GM19438 (cell line): ENCODE measurements around the gene SOD3.

Experiments used
- ATAC-seq: cut with Tn5 transposase; IDR thresholded peaks from one replicate; pipeline ENCODE4 v1.9.1; 2021; ENCODE audit warnings: low read depth; ENCODE audit not compliant: unreplicated experiment

Gene SOD3

GRCh38 chr4:24794916-24795665 is at the start of gene SOD3:
Gene SOD3 (plus strand): TSS chr4:24795573. CDS start chr4:24799522, 3,949 bp downstream.
- ATAC-seq = no peak

DNA sequence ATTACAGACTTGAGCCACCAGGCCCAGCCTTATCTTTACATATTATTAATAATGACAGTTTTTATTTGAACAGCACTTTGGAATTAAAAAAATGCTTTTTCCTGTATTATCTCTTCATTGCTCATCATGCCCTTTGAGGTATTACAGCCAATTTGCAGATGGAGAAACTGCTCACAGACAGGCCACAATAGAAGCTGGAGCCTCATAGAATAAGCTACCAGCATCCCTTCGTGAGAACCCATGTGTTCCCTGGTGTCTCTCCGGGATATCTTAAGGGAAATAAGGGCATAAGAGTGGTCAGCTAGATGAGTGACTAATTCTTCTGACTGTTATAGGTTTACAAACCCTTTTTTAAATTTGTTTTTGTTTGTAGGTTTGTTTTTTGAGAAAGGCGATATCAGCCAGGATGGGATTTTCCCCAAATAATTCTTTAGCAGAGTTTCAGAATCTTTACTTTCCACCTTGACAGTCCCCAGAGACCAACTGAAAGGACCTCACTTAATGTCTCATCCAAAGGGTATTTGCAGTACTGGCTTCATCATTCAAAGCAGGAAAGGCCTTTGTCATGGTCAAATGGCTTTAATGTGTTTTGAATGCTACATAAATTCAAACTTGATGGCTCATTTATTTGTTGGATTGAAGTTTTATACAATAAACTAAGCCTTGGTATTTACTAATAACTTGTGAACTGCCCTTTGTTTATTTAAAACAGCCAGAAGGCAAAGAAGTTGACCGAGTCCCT is 48.0 kb upstream of the SOD3 start:
- no peak for ATAC-seq

GRCh38 chr4:24748023-24748422 is 47.4 kb upstream of the SOD3 start:
- no peak for ATAC-seq

DNA sequence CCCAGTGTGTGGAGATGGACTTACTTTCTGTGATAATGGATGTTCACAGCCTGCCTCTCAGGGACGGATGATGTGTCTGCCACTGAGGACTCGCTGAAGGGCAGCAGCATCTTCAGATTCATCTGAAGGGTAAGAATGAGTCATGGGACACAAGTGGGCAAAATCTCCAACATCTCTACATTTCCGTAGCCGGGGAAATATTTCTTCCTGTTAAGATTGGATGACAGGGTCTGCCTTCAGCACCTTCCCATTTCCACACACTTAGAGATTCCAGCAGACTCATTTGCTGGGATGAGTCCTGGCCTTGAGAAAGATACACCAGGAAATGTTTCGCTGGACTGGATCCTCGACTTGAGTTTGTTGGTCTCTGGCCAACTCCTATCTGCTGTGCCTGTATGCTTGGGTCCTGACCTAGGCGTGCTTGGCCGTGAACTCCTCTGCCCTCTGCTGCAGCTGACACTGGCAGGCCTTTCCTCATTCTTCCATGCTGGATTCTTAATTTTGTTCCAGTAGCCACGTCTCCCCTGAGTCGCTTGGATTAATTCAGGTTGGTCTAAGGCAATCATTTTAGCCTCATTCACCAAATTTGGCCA is 46.5 kb upstream of the SOD3 start:
- no peak for ATAC-seq

DNA sequence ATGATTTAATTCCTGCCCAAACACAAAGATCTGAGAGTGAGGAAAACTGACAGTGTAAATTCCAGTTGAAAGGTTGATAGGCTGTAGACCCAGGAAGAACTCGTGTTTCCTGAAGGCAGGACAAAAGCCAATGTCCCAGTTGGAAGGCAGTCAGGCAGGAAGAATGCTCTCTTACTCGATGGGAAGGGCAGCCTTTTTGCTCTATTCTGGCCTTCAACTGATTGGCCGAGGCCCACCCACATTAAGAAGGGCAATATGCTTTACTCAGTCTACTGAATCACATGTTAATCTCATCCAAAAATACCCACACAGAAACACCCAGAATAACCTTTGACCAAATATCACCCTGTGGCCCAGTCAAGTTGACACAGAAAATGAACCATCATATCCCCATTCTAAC is 45.3 kb upstream of the SOD3 start:
- ATAC-seq = no peak

DNA sequence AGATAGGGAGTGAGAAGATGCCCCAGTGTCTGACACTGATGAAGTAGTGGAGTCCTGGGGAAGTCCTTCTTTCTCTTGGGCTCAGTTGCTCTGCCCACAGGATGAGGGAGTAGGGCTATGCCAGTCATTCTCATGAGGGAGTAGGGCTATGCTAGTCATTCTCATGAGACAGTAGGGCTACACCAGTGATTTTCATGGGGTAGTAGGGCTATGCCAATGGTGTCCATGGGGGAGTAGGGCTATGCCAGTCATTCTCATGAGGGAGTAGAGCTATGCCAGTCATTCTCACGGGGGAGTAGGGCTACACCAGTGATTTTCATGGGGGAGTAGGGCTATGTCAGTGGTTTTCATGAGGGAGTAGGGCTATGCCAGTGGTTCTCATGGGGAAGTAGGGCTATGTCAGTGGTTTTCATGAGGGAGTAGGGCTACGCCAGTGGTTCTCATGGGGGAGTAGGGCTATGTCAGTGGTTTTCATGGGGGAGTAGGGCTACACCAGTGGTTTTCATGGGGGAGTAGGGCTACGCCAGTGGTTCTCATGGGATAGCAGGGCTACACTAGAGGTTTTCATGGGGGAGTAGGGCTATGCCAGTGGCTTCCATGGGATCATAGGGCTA is 43.3 kb upstream of the SOD3 start:
- ATAC-seq = no peak

- ATAC-seq = no peak
Observed at GRCh38 chr4:24753519-24753918, 41.9 kb upstream of the SOD3 start.

- ATAC-seq = no peak
Observed at GRCh38 chr4:24754571-24754970, 40.8 kb upstream of the SOD3 start.

GRCh38 chr4:24763631-24764297 is 31.6 kb upstream of the SOD3 start:
- no peak for ATAC-seq

DNA sequence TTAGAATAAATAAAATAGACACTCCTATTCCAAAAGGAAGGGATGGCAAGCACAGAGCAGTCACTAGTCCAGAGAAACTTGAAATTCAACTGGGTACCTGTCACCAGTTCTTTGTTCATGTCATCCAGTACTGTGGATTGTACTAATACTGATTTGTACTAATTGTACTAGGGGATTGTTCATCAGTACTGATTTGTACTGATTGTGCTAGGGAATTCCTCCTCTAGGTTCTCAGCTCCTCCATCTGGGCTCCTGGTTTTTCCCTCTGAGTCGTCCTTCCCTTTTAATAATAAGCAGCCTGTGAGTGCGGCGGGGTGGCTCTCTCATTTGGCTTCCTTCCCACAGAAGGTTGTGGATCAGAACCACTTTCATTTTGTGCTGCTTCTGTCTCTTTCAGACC is 31.0 kb upstream of the SOD3 start:
- ATAC-seq = no peak

DNA sequence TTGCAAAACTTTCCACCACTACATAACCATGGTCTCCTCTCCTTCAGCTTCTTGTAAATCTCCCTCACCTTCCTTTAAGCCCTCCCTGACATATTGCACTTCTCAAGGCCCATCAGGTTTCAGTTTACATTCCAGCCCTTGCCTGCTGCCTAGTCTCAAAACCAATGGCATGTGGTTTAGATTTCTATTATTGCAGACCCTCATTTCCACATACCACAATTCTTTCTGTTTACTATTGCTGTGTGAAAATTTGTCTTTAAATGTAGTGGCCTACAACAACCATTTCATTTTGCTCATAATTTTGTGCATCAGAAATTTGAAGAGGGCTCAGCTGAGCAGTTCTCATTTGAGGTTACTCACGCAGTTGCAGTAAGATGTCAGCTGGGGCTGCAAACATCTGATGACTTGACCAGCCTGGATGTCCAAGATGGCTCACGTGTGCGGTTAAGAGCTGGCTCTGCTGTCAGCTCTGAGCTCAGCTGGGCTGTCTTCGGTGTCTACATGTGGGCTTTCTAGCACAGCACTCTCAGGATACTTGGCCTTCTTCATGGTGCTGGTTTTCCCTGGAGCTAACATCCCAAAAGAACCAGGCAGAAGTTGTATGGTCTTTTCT is 29.9 kb upstream of the SOD3 start:
- ATAC-seq = no peak

DNA sequence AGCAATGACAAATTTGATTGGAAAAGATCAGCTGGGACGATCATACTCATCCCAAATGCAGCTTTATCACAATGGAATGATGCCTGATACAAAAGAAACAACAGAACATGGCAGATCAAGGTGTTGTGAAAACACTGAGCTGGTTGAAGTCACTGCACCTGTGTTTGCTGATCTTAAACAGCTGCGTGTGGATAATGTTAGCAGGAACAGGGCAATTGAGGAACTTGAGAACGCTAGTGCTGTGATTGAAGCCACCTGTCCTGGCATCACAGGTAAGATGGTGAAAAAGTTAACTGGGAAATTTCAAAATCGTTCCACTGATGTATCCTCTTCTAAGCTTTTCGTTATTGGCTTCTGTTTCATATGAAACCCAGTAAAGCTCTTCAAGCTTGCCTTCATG is 27.4 kb upstream of the SOD3 start:
- peak; percentile 19 for ATAC-seq

DNA sequence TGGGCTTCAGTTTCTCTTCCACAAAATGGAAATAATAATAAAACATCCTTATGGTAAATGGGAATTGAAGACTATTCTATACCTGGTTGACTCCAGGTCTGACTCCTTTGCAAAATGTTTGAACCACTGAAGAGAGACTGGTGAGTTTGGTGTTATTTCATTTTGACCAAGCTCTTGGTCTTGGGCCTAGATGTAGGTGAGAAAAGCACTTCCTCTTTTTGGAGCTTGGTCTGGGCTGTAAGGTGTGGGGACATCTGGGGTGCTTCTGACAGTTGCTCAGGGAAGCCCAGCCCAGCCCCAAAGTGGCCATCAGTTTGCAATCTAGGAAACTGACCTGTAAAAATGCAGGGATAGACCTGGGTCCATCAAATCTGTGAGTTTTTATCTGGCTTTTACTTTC is 26.8 kb upstream of the SOD3 start:
- peak; percentile 83 for ATAC-seq

DNA sequence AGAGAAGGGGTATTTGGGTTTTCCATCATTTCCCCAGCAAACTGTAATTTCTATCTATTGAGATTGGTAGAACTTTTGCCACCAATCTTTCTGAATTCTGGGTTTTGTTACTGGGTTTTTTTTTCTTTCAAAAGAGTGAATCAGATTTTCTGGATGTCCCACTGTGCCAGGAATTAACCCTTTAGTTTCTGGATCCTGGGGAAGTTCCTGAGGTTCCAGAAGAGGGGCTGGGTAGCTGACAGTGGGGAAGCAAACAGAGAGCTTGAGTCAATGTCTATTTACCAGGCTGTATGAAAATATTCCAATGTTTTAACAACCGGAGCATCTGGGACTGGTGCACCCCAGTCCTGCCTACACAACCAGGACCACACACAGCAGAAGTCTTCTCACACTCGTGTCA is 25.8 kb upstream of the SOD3 start:
- no peak for ATAC-seq

DNA sequence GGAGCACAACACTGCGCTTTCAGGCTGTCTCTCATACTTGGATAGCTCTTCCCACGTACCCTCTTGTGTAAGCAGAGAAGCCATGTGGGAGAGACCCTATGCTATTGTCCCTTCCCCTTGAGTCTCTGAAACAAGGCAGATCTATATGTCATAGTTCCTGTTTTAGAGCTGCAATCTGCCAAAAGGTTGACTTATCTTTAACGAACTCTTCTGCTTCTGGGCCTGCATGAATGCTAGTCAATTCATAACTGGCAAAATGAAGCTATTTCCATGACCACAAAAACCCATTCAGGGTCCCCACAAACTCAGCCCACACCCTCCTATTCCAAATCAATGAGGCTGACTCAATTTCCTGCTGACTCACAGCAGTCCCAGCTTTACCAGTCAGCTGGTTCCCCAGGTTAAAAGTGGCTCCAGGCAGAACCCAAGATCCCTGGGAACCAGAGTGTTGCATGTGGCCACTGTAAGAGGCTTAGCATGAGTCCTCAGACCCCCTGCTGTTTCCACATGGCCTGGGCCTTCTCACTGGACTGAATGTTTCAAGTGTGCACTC is 25.3 kb upstream of the SOD3 start:
- ATAC-seq = peak; percentile 67

DNA sequence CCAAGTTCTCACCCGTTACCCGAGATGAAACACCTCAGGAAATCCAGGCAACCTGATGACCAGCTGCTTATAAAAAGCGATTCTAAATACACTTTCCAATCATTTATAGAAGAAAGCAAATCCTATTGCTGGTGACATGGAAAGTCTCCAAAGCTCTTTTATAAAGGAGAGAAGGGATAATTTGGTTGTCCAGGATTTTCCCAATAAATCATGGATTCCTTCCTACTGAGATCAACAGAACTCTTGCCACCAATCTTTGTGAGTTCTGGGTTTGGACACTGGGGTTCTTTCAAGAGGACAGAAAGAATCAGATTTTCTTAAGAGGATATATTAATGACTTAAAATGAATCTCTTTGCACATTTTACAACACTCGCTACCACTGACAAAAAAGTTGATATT is 24.7 kb upstream of the SOD3 start:
- no peak for ATAC-seq

DNA sequence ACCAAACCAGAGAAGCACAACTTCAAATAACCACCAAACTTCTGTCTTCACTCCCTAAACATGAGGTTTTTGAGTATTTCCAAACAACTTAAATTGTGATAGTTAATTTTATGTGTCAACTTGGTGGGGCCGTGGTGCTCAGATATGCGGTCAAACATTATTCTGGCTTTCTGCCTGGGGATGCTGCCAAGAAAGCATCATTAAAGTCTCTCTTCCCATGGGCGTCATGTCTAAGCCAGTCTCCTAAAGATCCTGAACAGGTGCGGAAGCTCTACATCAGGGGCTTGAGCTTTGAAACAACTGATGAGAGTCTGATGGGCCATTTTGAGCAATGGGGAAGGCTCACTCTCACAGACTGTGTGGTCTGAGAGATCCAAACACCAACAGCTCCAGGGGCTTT is 24.1 kb upstream of the SOD3 start:
- ATAC-seq = no peak

DNA sequence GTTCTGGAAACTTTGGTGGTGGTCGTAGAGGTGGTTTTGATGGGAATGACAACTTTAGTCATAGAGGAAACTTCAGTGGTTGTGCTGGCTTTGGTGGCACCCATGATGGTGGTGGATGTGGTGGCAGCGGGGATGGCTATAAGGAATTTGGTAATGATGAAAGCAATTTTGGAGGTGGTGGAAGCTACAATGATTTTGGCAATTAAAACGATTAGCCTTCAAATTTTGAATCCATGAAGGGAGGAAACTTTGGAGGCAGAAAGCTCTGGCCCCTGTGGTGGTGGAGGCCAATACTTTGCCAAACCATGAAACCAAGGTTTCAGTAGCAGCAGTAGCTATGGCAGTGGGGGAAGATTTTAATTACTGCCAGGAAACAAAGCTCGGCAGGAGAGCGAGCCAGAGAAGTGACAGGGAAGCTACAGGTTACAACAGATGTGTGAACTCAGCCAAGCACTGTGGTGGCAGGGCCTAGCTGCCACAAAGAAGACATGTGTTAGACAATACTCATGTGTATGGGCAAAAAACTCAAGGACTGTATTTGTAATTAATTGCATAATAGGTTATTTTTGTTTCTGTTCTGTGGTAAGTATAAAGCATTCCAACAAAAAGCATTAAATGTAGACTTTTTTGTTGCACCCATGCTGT is 23.2 kb upstream of the SOD3 start:
- no peak for ATAC-seq

DNA sequence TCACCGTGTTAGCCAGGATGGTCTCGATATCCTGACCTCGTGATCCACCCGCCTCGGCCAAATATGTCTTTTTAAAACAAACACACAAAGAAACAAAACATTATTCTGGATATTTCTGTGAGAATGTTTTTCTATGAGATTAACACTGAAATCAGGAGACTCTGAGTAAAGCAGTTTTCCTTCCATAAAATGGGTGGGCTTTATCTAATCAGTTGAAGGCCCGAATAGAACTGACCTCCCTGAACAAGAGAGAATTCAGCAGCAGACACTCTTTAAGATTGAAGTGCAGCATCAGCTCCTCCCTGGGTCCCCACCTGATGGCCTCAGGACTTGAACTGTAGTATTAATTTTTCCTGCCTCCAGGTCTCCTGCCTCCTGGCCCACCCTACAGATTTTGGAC is 22.4 kb upstream of the SOD3 start:
- ATAC-seq = no peak

GRCh38 chr4:24774452-24774851 is 20.9 kb upstream of the SOD3 start:
- no peak for ATAC-seq
